ENCODE data around the gene CYP2B6. TPM values are rescaled to one million over a fixed set of nuclear protein-coding genes. Genes with fewer than 3 reads are reported as not detected.

Gene CYP2B6
- total and polyA plus RNA-seq, 2 donors (not counting 3 experiments of a cell fraction or from before 2014, with no cell fraction given), result not detected

GRCh38 chr19:40945645-40946044 is 45.4 kb upstream of the CYP2B6 start:
- no peak for DNase-seq (ENCODE audit: low read depth, low spot score)
- H3K4me3 ChIP-seq (replicated peaks in 1 of 3; ENCODE audit: insufficient read depth in 1 of 3, low read depth in 1 of 3, low read length in 3 of 3), result no peak overlapping the region
- BruUV-seq (replicated peaks), result no TSS peak
- dilution Hi-C loops (cut with MboI; ENCODE audit: extremely low pct_ligation_motif_present, low sequenced_read_pairs), result no loop called here
- no peak overlapping the region for H3K9ac ChIP-seq (replicated peaks; ENCODE audit: extremely low read depth, insufficient read depth, low read length)
- H3K4me1 ChIP-seq (ENCODE audit: control insufficient read depth, extremely low read depth, insufficient read depth, low read length), result peaks cover 13% of the 10 kb centered on the region
- TF ChIP-seq POLR2AphosphoS5 (IDR thresholded peaks at IDR 0.05; ENCODE audit: insufficient read depth, low read depth, low read length) (no peak), FOS (IDR thresholded peaks at IDR 0.05; ENCODE audit: borderline replicate concordance, insufficient read depth, low read length) (no peak), JUN (IDR thresholded peaks at IDR 0.05; ENCODE audit: borderline replicate concordance, insufficient read depth, insufficient read length, low read depth) (no peak), POLR2A (IDR thresholded peaks at IDR 0.05; ENCODE audit: low read depth, low read length) (no peak), GATA2 (IDR thresholded peaks at IDR 0.05; ENCODE audit: insufficient read depth, insufficient read length, low read depth, low read length) (no peak), CTCF (IDR thresholded peaks at IDR 0.05; ENCODE audit: extremely low read depth in 1 of 2, insufficient read depth in 1 of 2, low read depth in 1 of 2, low read length in 2 of 2) (no peak), EZH2 (IDR thresholded peaks at IDR 0.05; ENCODE audit: borderline replicate concordance, low read depth, low read length, severe bottlenecking) (no peak), MAX (IDR thresholded peaks at IDR 0.05; ENCODE audit: insufficient read depth, insufficient read length) (no peak), MYC (IDR thresholded peaks at IDR 0.05; ENCODE audit: low read depth, low read length) (no peak)
- FAIRE-seq, result no peak
- H3K36me3 ChIP-seq (ENCODE audit: control insufficient read depth in 2 of 2, extremely low read depth in 1 of 2, insufficient read depth in 2 of 2, low read length in 2 of 2), result no peaks in the 10 kb centered on the region
- no peaks in the 10 kb centered on the region for H3K79me2 ChIP-seq (ENCODE audit: control insufficient read depth, insufficient read depth, low read length)
- no peak overlapping the region for H3K27ac ChIP-seq (ENCODE audit: insufficient read depth, low read depth, low read length)
- no peaks in the 10 kb centered on the region for H4K20me1 ChIP-seq (replicated peaks; ENCODE audit: control insufficient read depth, extremely low read depth, insufficient read depth, low read length)
- H3K27me3 ChIP-seq (ENCODE audit: control insufficient read depth in 2 of 2, insufficient read depth in 2 of 2, low read length in 2 of 2), result no peaks in the 10 kb centered on the region
- no peak overlapping the region for H2AFZ ChIP-seq (ENCODE audit: low read depth, low read length)
- H3K9me1 ChIP-seq (replicated peaks; ENCODE audit: control insufficient read depth, extremely low read depth, insufficient read depth, low read length), result no peaks in the 10 kb centered on the region
- H3K4me2 ChIP-seq (ENCODE audit: insufficient read depth, low read length), result no peak overlapping the region
- intact Hi-C loops (cut with micrococcal nuclease), result no loop called here
- POLR2A ChIA-PET, result no interaction called here
- H3K9me3 ChIP-seq (replicated peaks; ENCODE audit: control insufficient read depth, insufficient read depth, low read length), result no peaks in the 10 kb centered on the region
- CTCF ChIA-PET, result interaction anchor here (0.9 kb wide), 1 partner anchor 13 kb away, joined by 3 read pairs; no protein-coding TSS in a partner anchor

Measured in endothelial cell of umbilical vein (primary cell).